ENCODE data around the gene KCNA5. TPM values are rescaled to one million over a fixed set of nuclear protein-coding genes. Genes with fewer than 3 reads are reported as not detected.

KCNA5 gene
- total RNA-seq, 1 experiment from 2014 or later: not detected

GRCh38 chr12:5030066-5030465 is 13.6 kb upstream of the KCNA5 start:
- intact Hi-C loops (cut with micrococcal nuclease; ENCODE audit: unreplicated experiment): no loop called here
- Mint-ChIP-seq H3K36me3 (ENCODE audit: insufficient read depth, unreplicated experiment) (no peaks in the 10 kb centered on the region), H3K9me3 (ENCODE audit: unreplicated experiment) (no peaks in the 10 kb centered on the region), H3K4me1 (ENCODE audit: low read depth, unreplicated experiment) (no peaks in the 10 kb centered on the region), H3K4me3 (ENCODE audit: unreplicated experiment) (no peak overlapping the region), H3K27ac (ENCODE audit: unreplicated experiment) (no peak overlapping the region), H3K27me3 (ENCODE audit: insufficient read depth, unreplicated experiment) (peaks cover 9% of the 10 kb centered on the region)
- POLR2A ChIA-PET: no interaction called here
- DNase-seq: no peak
- no peaks in the 10 kb centered on the region for H3K9me3 ChIP-seq
- H3K4me1 ChIP-seq: no peaks in the 10 kb centered on the region
- H3K4me3 ChIP-seq (ENCODE audit: low read depth, low read length): no peak overlapping the region
- no peaks in the 10 kb centered on the region for H3K36me3 ChIP-seq (ENCODE audit: control insufficient read depth, insufficient read depth, low read length)
- TF ChIP-seq CTCF (IDR thresholded peaks at IDR 0.05; ENCODE audit: insufficient read depth in 1 of 2, low read depth in 1 of 2, low read length in 1 of 2, severe bottlenecking in 1 of 2, unreplicated experiment in 1 of 2): no peak
- CTCF ChIA-PET: no interaction called here
- H3K27me3 ChIP-seq (replicated peaks; ENCODE audit: control insufficient read depth, insufficient read depth, low read length): no peaks in the 10 kb centered on the region; the same call in 1 of the 2 replicates
- no TSS peak for BruUV-seq (replicated peaks)

- no peaks in the 10 kb centered on the region for H3K9me3 Mint-ChIP-seq (ENCODE audit: unreplicated experiment)
- H3K4me1 Mint-ChIP-seq (ENCODE audit: low read depth, unreplicated experiment): no peaks in the 10 kb centered on the region
- TF ChIP-seq CTCF (IDR thresholded peaks at IDR 0.05; ENCODE audit: insufficient read depth in 1 of 2, low read depth in 1 of 2, low read length in 1 of 2, severe bottlenecking in 1 of 2, unreplicated experiment in 1 of 2): no peak
- no peak overlapping the region for H3K4me3 ChIP-seq (ENCODE audit: low read depth, low read length)
- BruUV-seq (replicated peaks): no TSS peak
- no peak for DNase-seq
- no peaks in the 10 kb centered on the region for H3K9me3 ChIP-seq
- H3K36me3 ChIP-seq (ENCODE audit: control insufficient read depth, insufficient read depth, low read length): no peaks in the 10 kb centered on the region
- ChIA-PET POLR2A (no interaction called here), CTCF (no interaction called here)
- H3K27me3 Mint-ChIP-seq (ENCODE audit: insufficient read depth, unreplicated experiment): peaks cover 9% of the 10 kb centered on the region
- no peaks in the 10 kb centered on the region for H3K4me1 ChIP-seq
- no peaks in the 10 kb centered on the region for H3K36me3 Mint-ChIP-seq (ENCODE audit: insufficient read depth, unreplicated experiment)
- H3K27ac Mint-ChIP-seq (ENCODE audit: unreplicated experiment): no peak overlapping the region
- intact Hi-C loops (cut with micrococcal nuclease; ENCODE audit: unreplicated experiment): no loop called here
- no peaks in the 10 kb centered on the region; the same call in 1 of the 2 replicates for H3K27me3 ChIP-seq (replicated peaks; ENCODE audit: control insufficient read depth, insufficient read depth, low read length)
- no peak overlapping the region for H3K4me3 Mint-ChIP-seq (ENCODE audit: unreplicated experiment)
Observed at GRCh38 chr12:5031242-5031641, 12.4 kb upstream of the KCNA5 start.

GRCh38 chr12:5031958-5032357 is 11.7 kb upstream of the KCNA5 start:
- CTCF ChIA-PET: no interaction called here

More at GRCh38 chr12:5031958-5032357, 11.7 kb upstream of the KCNA5 start:
- Mint-ChIP-seq H3K36me3 (ENCODE audit: insufficient read depth, unreplicated experiment) (no peaks in the 10 kb centered on the region), H3K4me1 (ENCODE audit: low read depth, unreplicated experiment) (no peaks in the 10 kb centered on the region), H3K4me3 (ENCODE audit: unreplicated experiment) (no peak overlapping the region), H3K9me3 (ENCODE audit: unreplicated experiment) (no peaks in the 10 kb centered on the region), H3K27me3 (ENCODE audit: insufficient read depth, unreplicated experiment) (peaks cover 16% of the 10 kb centered on the region), H3K27ac (ENCODE audit: unreplicated experiment) (no peak overlapping the region)
- H3K27me3 ChIP-seq (replicated peaks; ENCODE audit: control insufficient read depth, insufficient read depth, low read length): no peaks in the 10 kb centered on the region; the same call in 1 of the 2 replicates
- intact Hi-C loops (cut with micrococcal nuclease; ENCODE audit: unreplicated experiment): no loop called here
- H3K4me3 ChIP-seq (ENCODE audit: low read depth, low read length): no peak overlapping the region
- BruUV-seq (replicated peaks): no TSS peak
- POLR2A ChIA-PET: no interaction called here
- H3K9me3 ChIP-seq: no peaks in the 10 kb centered on the region
- no peak for DNase-seq
- no peak for TF ChIP-seq CTCF (IDR thresholded peaks at IDR 0.05; ENCODE audit: insufficient read depth in 1 of 2, low read depth in 1 of 2, low read length in 1 of 2, severe bottlenecking in 1 of 2, unreplicated experiment in 1 of 2)
- H3K4me1 ChIP-seq: no peaks in the 10 kb centered on the region
- H3K36me3 ChIP-seq (ENCODE audit: control insufficient read depth, insufficient read depth, low read length): no peaks in the 10 kb centered on the region

Data from Caco-2 (cell line).